ENCODE measurements around the gene ADAM19.
A peak's percentile ranks its signal among the peaks of the same experiment; 100 is the strongest.

ADAM19 gene

DNA sequence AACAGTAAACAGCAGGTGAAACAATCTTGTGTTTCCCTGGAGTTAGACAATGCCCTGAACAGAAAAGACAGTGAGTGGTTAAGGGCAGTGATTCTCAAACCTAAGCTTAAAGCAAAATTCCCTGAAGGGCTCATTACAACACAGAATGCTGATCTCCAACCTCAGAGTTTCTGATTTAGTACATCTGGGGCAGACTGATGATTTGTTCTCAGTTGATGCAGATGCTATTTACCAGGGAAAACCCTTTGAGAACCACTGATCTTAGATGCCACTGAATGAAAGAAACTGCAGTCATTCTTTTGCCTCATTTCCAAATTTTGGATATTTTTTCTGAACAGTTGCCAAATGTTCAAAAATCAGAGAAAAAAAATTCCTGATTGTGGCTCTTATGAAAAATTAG, 18.7 kb upstream of the ADAM19 start:
- no peak for DNase-seq (ENCODE audit: extremely low read depth, insufficient read length)
- no peak overlapping the region for H3K4me3 ChIP-seq (replicated peaks; ENCODE audit: low read depth, low read length)
- no peaks in the 10 kb centered on the region for H3K36me3 ChIP-seq (ENCODE audit: control insufficient read depth, insufficient read depth, low read length)
- H3K27me3 ChIP-seq (replicated peaks; ENCODE audit: control insufficient read depth, insufficient read depth, low read length), result no peaks in the 10 kb centered on the region
- TF ChIP-seq CTCF (IDR thresholded peaks at IDR 0.05; ENCODE audit: insufficient read depth, low read length, poor library complexity, severe bottlenecking), result no peak

DNA sequence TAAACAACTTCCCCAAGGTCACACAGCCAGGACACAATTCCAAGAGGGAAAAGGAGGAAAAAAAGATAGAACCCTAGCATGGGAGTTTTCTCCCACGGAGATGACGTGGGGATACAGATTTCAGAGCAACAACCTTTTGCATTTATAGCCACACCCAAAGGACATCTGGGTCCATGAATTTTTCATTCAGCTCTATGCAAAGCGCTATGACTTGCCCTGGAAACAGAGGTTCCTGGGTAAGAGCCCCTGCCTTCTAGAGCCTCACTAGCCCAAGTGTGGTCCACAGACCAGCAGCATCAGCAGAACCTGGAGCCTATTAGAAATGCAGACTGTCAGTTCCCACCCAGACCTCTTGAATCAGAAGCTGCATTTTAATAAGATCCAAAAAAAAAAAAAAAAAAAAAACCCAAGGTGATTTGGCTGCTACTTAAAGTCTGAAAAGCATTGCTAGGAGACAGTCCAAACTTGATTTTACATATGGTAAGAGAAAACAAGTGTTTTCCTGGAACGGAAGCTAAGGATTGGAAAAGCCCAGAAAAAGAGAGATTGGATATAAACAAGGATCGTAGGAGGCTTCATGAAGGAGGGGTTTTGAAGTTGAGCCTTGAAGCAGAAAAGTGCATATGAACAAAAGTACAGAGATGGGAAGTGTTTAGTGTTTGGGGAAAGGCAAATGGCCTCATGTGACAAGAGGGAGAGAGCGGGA, 17.6 kb upstream of the ADAM19 start:
- DNase-seq (ENCODE audit: extremely low read depth, insufficient read length), result no peak
- no peaks in the 10 kb centered on the region for H3K27me3 ChIP-seq (replicated peaks; ENCODE audit: control insufficient read depth, insufficient read depth, low read length)
- H3K4me3 ChIP-seq (replicated peaks; ENCODE audit: low read depth, low read length), result no peak overlapping the region; the same call in 1 of the 2 replicates
- no peaks in the 10 kb centered on the region for H3K36me3 ChIP-seq (ENCODE audit: control insufficient read depth, insufficient read depth, low read length)
- TF ChIP-seq CTCF (IDR thresholded peaks at IDR 0.05; ENCODE audit: insufficient read depth, low read length, poor library complexity, severe bottlenecking), result no peak

DNA sequence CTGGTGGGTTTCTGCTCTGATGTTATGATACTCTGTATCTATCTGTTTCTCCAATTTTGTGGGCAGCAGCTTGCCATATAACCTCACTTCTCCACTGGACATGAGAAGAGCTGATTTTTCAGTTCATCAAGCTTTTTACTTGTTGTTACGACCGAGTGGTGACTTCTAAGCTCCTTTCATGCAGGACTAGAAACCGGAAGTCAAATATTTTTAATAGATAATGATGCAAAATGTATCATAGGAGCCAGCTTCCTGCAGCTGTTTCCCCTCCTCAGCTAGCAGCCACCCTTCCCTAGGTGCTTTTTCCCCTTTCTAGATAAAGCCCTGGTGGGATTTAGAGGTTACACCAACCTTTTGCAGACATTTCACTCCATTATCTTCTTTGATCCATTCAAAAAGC, 17.0 kb upstream of the ADAM19 start:
- peak overlapping the region; percentile 7; the same call in 1 of the 2 replicates for H3K4me3 ChIP-seq (replicated peaks; ENCODE audit: low read depth, low read length)
- TF ChIP-seq CTCF (IDR thresholded peaks at IDR 0.05; ENCODE audit: insufficient read depth, low read length, poor library complexity, severe bottlenecking), result no peak
- DNase-seq (ENCODE audit: extremely low read depth, insufficient read length), result no peak

GRCh38 chr5:157590478-157590877, 14.9 kb upstream of the ADAM19 start:
- no peak for TF ChIP-seq CTCF (IDR thresholded peaks at IDR 0.05; ENCODE audit: insufficient read depth, low read length, poor library complexity, severe bottlenecking)
- no peaks in the 10 kb centered on the region for H3K27me3 ChIP-seq (replicated peaks; ENCODE audit: control insufficient read depth, insufficient read depth, low read length)
- no peaks in the 10 kb centered on the region for H3K36me3 ChIP-seq (ENCODE audit: control insufficient read depth, insufficient read depth, low read length)
- no peak overlapping the region for H3K4me3 ChIP-seq (replicated peaks; ENCODE audit: low read depth, low read length)
- DNase-seq (ENCODE audit: extremely low read depth, insufficient read length), result no peak

More for the DNA sequence above, 17.0 kb upstream of the ADAM19 start:
- Histone ChIP-seq H3K36me3 (ENCODE audit: control insufficient read depth, insufficient read depth, low read length) (no peaks in the 10 kb centered on the region), H3K27me3 (replicated peaks; ENCODE audit: control insufficient read depth, insufficient read depth, low read length) (no peaks in the 10 kb centered on the region)

DNA sequence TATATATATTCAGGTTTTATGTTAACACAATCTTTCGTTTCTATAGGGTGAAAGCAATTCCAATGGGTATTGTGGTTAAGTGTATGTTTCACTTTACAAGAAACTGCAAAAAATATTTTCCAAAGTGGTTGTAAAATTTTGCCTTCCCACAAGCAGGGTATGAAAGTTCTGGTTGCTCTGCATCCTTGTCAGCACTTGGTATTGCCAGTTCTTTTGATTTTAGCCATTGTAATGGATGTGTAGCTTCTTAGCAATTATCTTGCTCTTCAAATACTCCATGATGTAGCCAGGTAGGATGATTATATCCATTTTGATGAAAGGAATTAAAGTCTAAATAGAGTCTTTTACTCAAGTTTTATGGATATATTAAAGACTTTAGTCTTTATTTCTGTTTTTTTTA, 9.1 kb upstream of the ADAM19 start:
- TF ChIP-seq CTCF (IDR thresholded peaks at IDR 0.05; ENCODE audit: insufficient read depth, low read length, poor library complexity, severe bottlenecking), result no peak
- Histone ChIP-seq H3K27me3 (replicated peaks; ENCODE audit: control insufficient read depth, insufficient read depth, low read length) (no peaks in the 10 kb centered on the region), H3K4me3 (replicated peaks; ENCODE audit: low read depth, low read length) (no peak overlapping the region), H3K36me3 (ENCODE audit: control insufficient read depth, insufficient read depth, low read length) (no peaks in the 10 kb centered on the region)
- no peak for DNase-seq (ENCODE audit: extremely low read depth, insufficient read length)
